H9 (cell line): ENCODE results near the gene FAM177A1. TPM values are rescaled to one million over a fixed set of nuclear protein-coding genes. Genes with fewer than 3 reads are reported as not detected.

Source experiments
- DNase-seq: peaks from one replicate; pipeline ENCODE4 v3.0.0-alpha.2; 2017
- H2AFZ ChIP-seq: one replicate; pipeline ENCODE4 v1.6.1; 2013; ENCODE audit warnings: mild to moderate bottlenecking, low read length, control low read depth, moderate library complexity
- H2AK5ac ChIP-seq: 2 replicates; pipeline ENCODE4 v1.6.1; 2013; ENCODE audit warnings: low read length, control low read depth, mixed read lengths; ENCODE audit not compliant: insufficient read length
- H2BK120ac ChIP-seq: one replicate; pipeline ENCODE4 v1.6.1; 2013; ENCODE audit warnings: low read depth, mild to moderate bottlenecking, low read length, control low read depth, inconsistent platforms; ENCODE audit not compliant: poor library complexity, severe bottlenecking
- H2BK12ac ChIP-seq: 2 replicates; pipeline ENCODE4 v1.6.1; 2013; ENCODE audit warnings: low read length, control low read depth, mixed read lengths, low read depth; ENCODE audit not compliant: insufficient read length
- H2BK15ac ChIP-seq: 2 replicates; pipeline ENCODE4 v1.6.1; 2013; ENCODE audit warnings: low read depth, low read length, control low read depth
- H2BK20ac ChIP-seq: one replicate; pipeline ENCODE4 v1.6.1; 2013; ENCODE audit warnings: low read depth, mild to moderate bottlenecking, low read length, control low read depth, inconsistent platforms; ENCODE audit not compliant: poor library complexity, severe bottlenecking
- H2BK5ac ChIP-seq: 2 replicates; pipeline ENCODE4 v1.6.1; 2013; ENCODE audit warnings: low read length, control low read depth, mixed read lengths; ENCODE audit not compliant: insufficient read length
- H3K14ac ChIP-seq: 2 replicates; pipeline ENCODE4 v1.6.1; 2013; ENCODE audit warnings: low read length, control low read depth; ENCODE audit not compliant: insufficient read depth
- H3K18ac ChIP-seq: 2 replicates; pipeline ENCODE4 v1.6.1; 2013; ENCODE audit warnings: low read depth, mild to moderate bottlenecking, mixed read lengths, low read length, control low read depth; ENCODE audit not compliant: insufficient read length
- H3K23ac ChIP-seq: 2 replicates; pipeline ENCODE4 v1.6.1; 2013; ENCODE audit warnings: low read length, control low read depth, mixed read lengths, low read depth; ENCODE audit not compliant: insufficient read length
- H3K23me2 ChIP-seq: 2 replicates; pipeline ENCODE4 v1.6.1; 2013; ENCODE audit warnings: low read depth, mild to moderate bottlenecking, mixed read lengths, low read length, control low read depth; ENCODE audit not compliant: insufficient read length, poor library complexity, severe bottlenecking
- H3K27ac ChIP-seq: 2 replicates; pipeline ENCODE4 v1.5.1; 2013; ENCODE audit warnings: low read length, control low read depth, mixed read lengths, low read depth; ENCODE audit not compliant: insufficient read length
- H3K27me3 ChIP-seq: 2 replicates; pipeline ENCODE4 v1.6.1; 2013; ENCODE audit warnings: low read length, control low read depth, inconsistent platforms; ENCODE audit not compliant: insufficient read depth
- H3K4ac ChIP-seq: 2 replicates; pipeline ENCODE4 v1.6.1; 2013; ENCODE audit warnings: low read depth, mild to moderate bottlenecking, control low read depth, inconsistent platforms, low read length, moderate library complexity
- H3K4me1 ChIP-seq: 2 replicates; pipeline ENCODE4 v1.6.1; 2013; ENCODE audit warnings: low read length, control low read depth, inconsistent platforms; ENCODE audit not compliant: insufficient read depth
- H3K4me2 ChIP-seq: 2 replicates; pipeline ENCODE4 v1.6.1; 2013; ENCODE audit warnings: low read length, control low read depth, mixed read lengths; ENCODE audit not compliant: insufficient read length, insufficient read depth
- H3K56ac ChIP-seq: 2 replicates; pipeline ENCODE4 v1.6.1; 2013; ENCODE audit warnings: low read depth, mild to moderate bottlenecking, mixed read lengths, low read length, control low read depth; ENCODE audit not compliant: insufficient read length
- H3K79me1 ChIP-seq: 2 replicates; pipeline ENCODE4 v1.6.1; 2013; ENCODE audit warnings: low read depth, mild to moderate bottlenecking, moderate library complexity, low read length, control low read depth, inconsistent platforms; ENCODE audit not compliant: insufficient read depth, poor library complexity, severe bottlenecking
- H3K79me2 ChIP-seq: 2 replicates; pipeline ENCODE4 v1.6.1; 2013; ENCODE audit warnings: low read length, control low read depth, inconsistent platforms; ENCODE audit not compliant: insufficient read depth
- H3K9ac ChIP-seq: 2 replicates; pipeline ENCODE4 v1.6.1; 2013; ENCODE audit warnings: low read length, control low read depth, mixed read lengths; ENCODE audit not compliant: insufficient read length; ENCODE audit errors: extremely low read depth
- H3K9me3 ChIP-seq: one replicate; pipeline ENCODE4 v1.6.1; 2013; ENCODE audit warnings: low read depth, low read length, inconsistent platforms; ENCODE audit not compliant: control insufficient read depth
- H3T11ph ChIP-seq: one replicate; pipeline ENCODE4 v1.6.1; 2013; ENCODE audit warnings: mild to moderate bottlenecking, low read length, control low read depth, inconsistent platforms
- H4K20me1 ChIP-seq: one replicate; pipeline ENCODE4 v1.6.1; 2013; ENCODE audit not compliant: control insufficient read depth, insufficient read length, insufficient read depth
- H4K5ac ChIP-seq: 2 replicates; pipeline ENCODE4 v1.6.1; 2013; ENCODE audit warnings: low read depth, mild to moderate bottlenecking, mixed read lengths, low read length, control low read depth; ENCODE audit not compliant: insufficient read length
- H4K8ac ChIP-seq: replicated peaks from 2 replicates; pipeline ENCODE4 v1.6.1; 2013; ENCODE audit warnings: low read length, control low read depth, mixed read lengths, low read depth; ENCODE audit not compliant: insufficient read length
- H4K91ac ChIP-seq: 2 replicates; pipeline ENCODE4 v1.6.1; 2013; ENCODE audit warnings: low read depth, mild to moderate bottlenecking, moderate library complexity, mixed read lengths, low read length, control low read depth; ENCODE audit not compliant: insufficient read length
- H3K27ac Mint-ChIP-seq, 3 experiments: 2 replicates in 2 of 3; 3 replicates in 1 of 3; pipeline ENCODE4 v1.8.0; 2020 to 2021; ENCODE audit warnings: mixed read lengths in 3 of 3, mild to moderate bottlenecking in 1 of 3, moderate library complexity in 1 of 3
- H3K27me3 Mint-ChIP-seq: 2 replicates; pipeline ENCODE4 v1.8.0; 2021; ENCODE audit warnings: low read depth, mild to moderate bottlenecking, moderate library complexity, mixed read lengths
- H3K36me3 Mint-ChIP-seq, 3 experiments: 2 replicates in 2 of 3; 3 replicates in 1 of 3; pipeline ENCODE4 v1.8.0; 2020 to 2021; ENCODE audit warnings: low read depth in 3 of 3, mixed read lengths in 3 of 3; ENCODE audit not compliant: insufficient read depth in 1 of 3
- H3K4me1 Mint-ChIP-seq, 2 experiments: 2 replicates each; pipeline ENCODE4 v1.8.0; 2020; ENCODE audit warnings: mixed read lengths in 2 of 2
- H3K4me3 Mint-ChIP-seq, 2 experiments: 2 replicates in 1 of 2; 3 replicates in 1 of 2; pipeline ENCODE4 v1.8.0; 2020 to 2021; ENCODE audit warnings: mild to moderate bottlenecking in 2 of 2, mixed read lengths in 2 of 2, moderate library complexity in 1 of 2
- H3K9me3 Mint-ChIP-seq, 2 experiments: 2 replicates in 1 of 2; 3 replicates in 1 of 2; pipeline ENCODE4 v1.8.0; 2020; ENCODE audit warnings: mild to moderate bottlenecking in 2 of 2, mixed read lengths in 2 of 2, moderate library complexity in 1 of 2
- WGBS: extraction: QIAGEN DNeasy Blood & Tissue Kit; methylation state at CpG from one replicate; pipeline ENCODE4 v1.1.7; 2013; ENCODE audit warnings: missing lambda C conversion rate, low lambda C conversion rate, mixed read lengths; ENCODE audit not compliant: insufficient read length; ENCODE audit errors: extremely low coverage; 5-methylcytosine and 5-hydroxymethylcytosine counted together
- total RNA-seq: library from RNA; stranded (reverse); gene quantifications from 2 replicates; pipeline ENCODE4 v1.2.1, GENCODE V29; 2021
- TF ChIP-seq, protein P1 (sequence below): fragments of 200-600 bp; sonication (generic); conservative IDR thresholded peaks from 3 replicates; pipeline ENCODE4 v1.8.0; 2021; ENCODE audit warnings: antibody characterized with exemption, mild to moderate bottlenecking

Gene FAM177A1
- total RNA-seq, 1 experiment from 2014 or later = 43.1 TPM

DNA sequence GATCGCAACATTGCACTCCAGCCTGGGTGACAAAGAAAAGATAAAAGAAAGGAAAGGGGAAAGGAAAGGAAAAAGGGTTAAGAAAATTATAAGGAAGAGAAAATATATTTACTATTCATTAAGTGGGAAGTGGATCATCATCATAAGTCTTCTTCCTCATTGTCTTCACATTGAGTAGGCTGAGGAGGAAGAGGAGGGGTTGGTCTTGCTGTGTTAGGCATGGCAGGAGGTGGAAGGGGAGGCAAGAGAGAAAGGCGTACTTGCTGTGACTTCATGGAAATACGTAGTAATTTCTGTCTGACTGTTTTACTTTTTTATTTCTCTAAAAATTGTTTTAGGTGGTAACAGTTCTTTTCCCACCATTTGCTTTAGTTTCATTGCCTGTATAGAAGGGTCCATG is 26.2 kb downstream of the FAM177A1 start:
- peaks cover 16 to 38% (median 23%) of the 10 kb centered on the region in 3 experiments for H3K36me3 Mint-ChIP-seq
- no peak overlapping the region for H2BK20ac ChIP-seq

More for the DNA sequence above, 26.2 kb downstream of the FAM177A1 start:
- TF ChIP-seq, protein P1, sequence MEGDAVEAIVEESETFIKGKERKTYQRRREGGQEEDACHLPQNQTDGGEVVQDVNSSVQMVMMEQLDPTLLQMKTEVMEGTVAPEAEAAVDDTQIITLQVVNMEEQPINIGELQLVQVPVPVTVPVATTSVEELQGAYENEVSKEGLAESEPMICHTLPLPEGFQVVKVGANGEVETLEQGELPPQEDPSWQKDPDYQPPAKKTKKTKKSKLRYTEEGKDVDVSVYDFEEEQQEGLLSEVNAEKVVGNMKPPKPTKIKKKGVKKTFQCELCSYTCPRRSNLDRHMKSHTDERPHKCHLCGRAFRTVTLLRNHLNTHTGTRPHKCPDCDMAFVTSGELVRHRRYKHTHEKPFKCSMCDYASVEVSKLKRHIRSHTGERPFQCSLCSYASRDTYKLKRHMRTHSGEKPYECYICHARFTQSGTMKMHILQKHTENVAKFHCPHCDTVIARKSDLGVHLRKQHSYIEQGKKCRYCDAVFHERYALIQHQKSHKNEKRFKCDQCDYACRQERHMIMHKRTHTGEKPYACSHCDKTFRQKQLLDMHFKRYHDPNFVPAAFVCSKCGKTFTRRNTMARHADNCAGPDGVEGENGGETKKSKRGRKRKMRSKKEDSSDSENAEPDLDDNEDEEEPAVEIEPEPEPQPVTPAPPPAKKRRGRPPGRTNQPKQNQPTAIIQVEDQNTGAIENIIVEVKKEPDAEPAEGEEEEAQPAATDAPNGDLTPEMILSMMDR = no peak
- no peak overlapping the region for H2BK5ac ChIP-seq
- H3K27me3 ChIP-seq = no peaks in the 10 kb centered on the region
- Mint-ChIP-seq H3K4me3 (no peak overlapping the region), H3K27ac (no peak overlapping the region; a peak in 2 of 7 replicates), H3K27me3 (no peaks in the 10 kb centered on the region), H3K9me3 (no peaks in the 10 kb centered on the region), H3K4me1 (no peaks in the 10 kb centered on the region)
- no peak overlapping the region for H3K56ac ChIP-seq
- no peak overlapping the region for H3K14ac ChIP-seq
- no peaks in the 10 kb centered on the region for H3K9me3 ChIP-seq
- H3K9ac ChIP-seq = no peak overlapping the region
- H3K18ac ChIP-seq = no peak overlapping the region
- H4K5ac ChIP-seq = no peak overlapping the region
- H3K4ac ChIP-seq = no peak overlapping the region
- H4K8ac ChIP-seq = no peak overlapping the region
- H2BK12ac ChIP-seq = no peak overlapping the region
- DNase-seq = no peak
- no peak overlapping the region for H3K27ac ChIP-seq
- no peak overlapping the region for H3T11ph ChIP-seq
- no peaks in the 10 kb centered on the region for H3K23me2 ChIP-seq
- H2BK120ac ChIP-seq = no peak overlapping the region
- no peak overlapping the region for H3K4me2 ChIP-seq
- no peaks in the 10 kb centered on the region for H4K20me1 ChIP-seq
- H3K79me2 ChIP-seq = no peaks in the 10 kb centered on the region
- H2AFZ ChIP-seq = no peak overlapping the region
- no CpG with 5 or more reads among the region's 3 CpGs for WGBS
- H2BK15ac ChIP-seq = no peak overlapping the region
- H2AK5ac ChIP-seq = no peak overlapping the region
- no peaks in the 10 kb centered on the region for H3K4me1 ChIP-seq
- H3K79me1 ChIP-seq = no peaks in the 10 kb centered on the region
- no peak overlapping the region for H3K23ac ChIP-seq
- no peak overlapping the region for H4K91ac ChIP-seq
